T-helper 17 cell (primary cell): ENCODE measurements around the gene ZNF497. TPM values are rescaled to one million over a fixed set of nuclear protein-coding genes. Genes with fewer than 3 reads are reported as not detected.
"Not testable (repeated sequence)": the region's sequence is repeated elsewhere in the genome, so short reads cannot be mapped to it uniquely, and the experiment has no call there.

Experiments used
- ATAC-seq: fragments of 150-1000 bp; cut with Tn5 transposase; 2 replicates; pipeline ENCODE4 v1.10.0; 2021; ENCODE audit warnings: mild to moderate bottlenecking, moderate library complexity
- DNase-seq, 3 donors: peaks; one replicate each; pipeline versions ENCODE4 v3.0.0 to v3.0.0-alpha.2; 2020 to 2021
- H3K9me3 ChIP-seq: one replicate; pipeline ENCODE4 v1.7.0; 2013; ENCODE audit warnings: low read length, mild to moderate bottlenecking; ENCODE audit not compliant: control insufficient read depth, poor library complexity, severe bottlenecking
- H3K27ac Mint-ChIP-seq: one replicate; pipeline ENCODE4 v1.8.0; 2022; ENCODE audit warnings: mild to moderate bottlenecking, moderate library complexity, mixed read lengths
- H3K27me3 Mint-ChIP-seq: one replicate; pipeline ENCODE4 v1.8.0; 2022; ENCODE audit warnings: mixed read lengths
- H3K36me3 Mint-ChIP-seq: one replicate; pipeline ENCODE4 v1.8.0; 2022; ENCODE audit warnings: low read depth, mixed read lengths
- H3K4me1 Mint-ChIP-seq: one replicate; pipeline ENCODE4 v1.8.0; 2022; ENCODE audit warnings: mild to moderate bottlenecking, mixed read lengths
- H3K4me3 Mint-ChIP-seq: one replicate; pipeline ENCODE4 v1.8.0; 2022; ENCODE audit warnings: mild to moderate bottlenecking, moderate library complexity, mixed read lengths
- total RNA-seq, 4 donors: library from RNA in 2 of 4; stranded (reverse) in 2 of 4; gene quantifications; one replicate each; pipeline ENCODE4 v1.2.3 and lab custom pipeline; 2022 to 2026

Gene ZNF497
- total RNA-seq, 2 donors from 2014 or later, result 0.55 to 1.6 TPM

DNA sequence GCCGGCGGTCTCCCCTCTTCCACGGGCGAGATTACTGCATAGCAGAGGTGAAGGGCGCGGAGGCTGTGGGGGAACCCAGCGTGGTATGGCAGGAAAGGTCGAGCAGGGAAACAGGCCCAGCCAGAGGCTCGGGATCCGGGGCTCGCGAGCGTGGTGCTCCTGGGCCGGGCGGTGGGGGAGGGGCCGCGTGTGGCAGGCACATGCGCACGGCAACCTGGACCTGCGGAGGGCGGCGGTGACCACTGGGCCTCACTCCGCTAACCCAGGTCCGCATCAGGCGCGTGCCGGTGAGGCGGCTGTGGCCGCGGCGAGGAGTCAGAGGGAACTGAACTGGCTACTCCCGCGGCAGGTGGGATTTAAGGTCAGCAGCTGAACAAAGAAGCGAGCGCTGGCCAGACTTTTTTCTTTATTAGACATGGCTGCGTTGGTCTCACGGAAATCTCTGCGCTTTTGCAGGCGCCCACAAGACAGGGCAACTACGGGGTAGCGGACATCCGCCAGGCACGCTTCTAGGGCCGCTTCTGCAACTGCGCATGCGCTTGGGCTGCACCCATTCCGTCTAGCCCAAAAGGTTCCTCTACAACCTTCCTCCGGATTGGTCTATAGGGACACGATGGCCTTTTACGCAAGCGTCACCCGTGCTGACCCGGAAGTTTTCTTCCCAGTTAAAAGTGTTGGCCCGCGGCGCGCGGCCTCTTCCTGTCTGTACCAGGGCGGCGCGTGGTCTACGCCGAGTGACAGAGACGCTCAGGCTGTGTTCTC lies 24.2 kb upstream of the ZNF497 start, which contains the start of gene RPS5:
RPS5 (plus strand) TSS at position 694 of the 762 bp plus-strand sequence. CDS start 869 bp downstream, outside the sequence.
- no peaks in the 10 kb centered on the region for H3K9me3 ChIP-seq
- Mint-ChIP-seq H3K36me3 (peaks cover 2% of the 10 kb centered on the region), H3K4me3 (peak within 1 kb of the TSS; percentile 90), H3K27me3 (no peaks in the 10 kb centered on the region), H3K27ac (peak within 1 kb of the TSS; percentile 95), H3K4me1 (peaks cover 27% of the 10 kb centered on the region)
- ATAC-seq, result peak; percentile 92
- peak; percentile 89 to 93 (median 90) for DNase-seq

DNA sequence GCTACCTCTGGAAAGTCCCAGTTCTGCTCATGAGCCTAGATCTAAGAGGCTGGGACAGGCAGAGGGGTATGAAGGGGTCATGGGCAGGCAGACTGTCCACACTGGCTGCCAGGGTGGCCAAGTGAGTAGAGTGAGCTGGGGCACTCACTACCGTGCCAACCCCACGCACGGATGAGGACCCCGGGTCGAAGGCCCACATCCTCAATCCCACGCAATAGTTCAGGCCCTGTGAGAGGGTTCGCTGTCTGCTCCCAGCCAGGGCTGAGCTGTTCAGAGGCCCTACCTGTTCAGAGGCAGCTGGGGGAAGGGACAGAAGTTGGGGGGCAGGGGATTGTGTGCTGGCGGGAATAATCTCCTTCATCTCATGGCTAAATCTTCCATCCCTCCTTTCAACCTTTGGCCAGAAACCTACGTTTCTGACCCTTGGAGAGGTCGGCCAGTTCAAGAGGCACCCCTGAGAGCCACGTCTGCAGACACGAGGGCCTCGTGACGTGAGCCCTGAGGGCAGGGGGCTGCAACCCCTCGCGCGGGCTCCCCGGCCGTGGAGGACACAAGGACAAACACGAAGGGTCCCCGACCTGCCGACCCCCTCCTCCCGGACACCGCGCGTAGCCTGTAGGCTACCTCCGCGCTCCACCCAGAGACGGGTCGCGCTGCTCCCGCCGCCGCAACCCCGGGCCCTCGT lies 23.5 kb upstream of the ZNF497 start:
- Mint-ChIP-seq H3K4me3 (peak overlapping the region; percentile 90), H3K27ac (peak overlapping the region; percentile 95), H3K27me3 (no peaks in the 10 kb centered on the region), H3K4me1 (peaks cover 31% of the 10 kb centered on the region), H3K36me3 (peaks cover 2% of the 10 kb centered on the region)
- DNase-seq (no peak), ATAC-seq (no peak)
- H3K9me3 ChIP-seq, result no peaks in the 10 kb centered on the region

DNA sequence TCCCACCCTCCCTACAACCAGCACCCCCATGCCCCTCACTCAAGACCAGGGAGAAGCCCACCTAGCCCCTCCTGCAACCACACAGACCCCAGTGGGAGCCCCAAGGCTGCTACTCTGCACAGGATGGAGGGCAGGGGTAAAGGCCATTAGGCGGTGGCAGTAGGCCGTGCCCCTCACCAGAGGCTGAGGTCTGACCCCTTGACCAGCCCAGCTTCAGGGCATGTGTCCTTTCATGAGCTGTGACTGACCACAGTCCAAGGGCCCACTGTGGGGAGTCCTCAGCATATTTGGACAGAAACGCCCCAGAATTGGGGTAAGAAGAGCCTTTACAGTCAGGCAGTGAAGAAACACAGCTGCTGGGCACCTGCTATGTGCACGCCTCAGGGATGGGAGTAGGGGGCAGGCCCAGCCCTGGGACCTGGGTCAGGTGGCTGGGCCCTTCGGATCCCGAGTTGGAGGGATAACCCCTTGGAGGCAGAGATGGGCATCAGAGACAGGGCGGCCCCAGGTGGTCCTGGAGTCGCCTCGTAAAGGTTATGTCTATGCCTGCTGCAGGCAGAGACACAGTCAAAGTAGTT lies 22.9 kb upstream of the ZNF497 start:
- ATAC-seq, result no peak
- Mint-ChIP-seq H3K4me3 (peak overlapping the region; percentile 90), H3K27ac (peak overlapping the region; percentile 95), H3K36me3 (no peaks in the 10 kb centered on the region), H3K4me1 (peaks cover 26% of the 10 kb centered on the region), H3K27me3 (no peaks in the 10 kb centered on the region)
- H3K9me3 ChIP-seq, result no peaks in the 10 kb centered on the region
- DNase-seq, result no peak

GRCh38 chr19:58382997-58383603 lies 20.5 kb upstream of the ZNF497 start:
- Mint-ChIP-seq H3K4me1 (peaks cover 35% of the 10 kb centered on the region), H3K4me3 (peak overlapping the region; percentile 81), H3K36me3 (no peaks in the 10 kb centered on the region), H3K27me3 (no peaks in the 10 kb centered on the region), H3K27ac (peak overlapping the region; percentile 97)
- ATAC-seq, result no peak
- H3K9me3 ChIP-seq, result no peaks in the 10 kb centered on the region
- DNase-seq, result no peak

GRCh38 chr19:58381460-58382212 lies 19.1 kb upstream of the ZNF497 start:
- H3K4me3 Mint-ChIP-seq, result peak overlapping the region; percentile 98
- H3K4me1 Mint-ChIP-seq, result peaks cover 27% of the 10 kb centered on the region
- ATAC-seq, result no peak
- H3K36me3 Mint-ChIP-seq, result no peaks in the 10 kb centered on the region
- H3K9me3 ChIP-seq, result no peaks in the 10 kb centered on the region
- DNase-seq, result no peak
- peak overlapping the region; percentile 97 for H3K27ac Mint-ChIP-seq
- H3K27me3 Mint-ChIP-seq, result no peaks in the 10 kb centered on the region

DNA sequence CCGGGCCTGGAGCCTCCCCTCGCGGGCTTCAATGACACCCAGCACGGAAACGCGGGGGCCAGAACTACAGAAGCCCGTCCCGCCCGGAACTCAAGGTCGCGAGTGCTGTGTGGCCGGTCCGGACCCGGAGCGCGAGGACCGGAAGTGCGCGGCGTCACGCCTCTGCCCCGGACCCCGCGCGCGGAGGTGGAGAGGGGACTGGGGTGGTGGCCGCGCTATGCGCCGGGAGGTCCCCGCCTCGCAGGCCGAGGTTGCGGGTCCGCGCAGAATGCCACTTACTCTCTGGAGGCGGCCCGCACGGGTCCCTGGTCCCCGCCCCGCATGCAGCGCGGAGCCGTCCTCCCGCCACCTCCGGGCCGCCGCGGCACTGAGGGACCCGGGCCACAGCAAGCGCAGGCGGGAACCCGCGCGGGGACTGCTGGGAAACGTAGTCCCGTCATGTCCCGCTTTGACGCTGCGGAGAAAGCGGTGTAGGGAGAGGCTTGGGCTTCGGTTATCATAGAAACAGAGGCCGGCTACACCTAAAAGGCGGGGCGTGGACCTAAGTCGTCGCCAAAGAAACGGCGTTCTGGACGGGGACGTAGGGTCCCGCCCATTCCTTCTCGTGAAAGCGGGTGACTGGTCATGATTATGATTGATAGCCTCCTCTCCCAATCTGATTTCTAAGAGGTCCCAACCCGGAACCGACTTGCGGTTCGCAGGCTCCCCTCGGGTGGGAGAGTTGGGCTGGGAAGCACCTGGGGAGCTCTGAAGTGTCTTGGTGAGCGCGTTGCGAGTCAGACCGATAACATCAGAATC lies 18.3 kb upstream of the ZNF497 start, which contains the start of gene ZNF837:
ZNF837 (minus strand) TSS at position 369 of the 798 bp plus-strand sequence. CDS start 11,698 bp downstream, outside the sequence.
- ATAC-seq (peak; percentile 83), DNase-seq (peak; percentile 92 to 96 (median 94))
- H3K4me3 Mint-ChIP-seq, result peak within 1 kb of the TSS; percentile 98
- H3K27me3 Mint-ChIP-seq, result no peaks in the 10 kb centered on the region
- no peaks in the 10 kb centered on the region for H3K36me3 Mint-ChIP-seq
- H3K9me3 ChIP-seq, result no peaks in the 10 kb centered on the region
- peak within 1 kb of the TSS; percentile 97 for H3K27ac Mint-ChIP-seq
- peaks cover 23% of the 10 kb centered on the region for H3K4me1 Mint-ChIP-seq

DNA sequence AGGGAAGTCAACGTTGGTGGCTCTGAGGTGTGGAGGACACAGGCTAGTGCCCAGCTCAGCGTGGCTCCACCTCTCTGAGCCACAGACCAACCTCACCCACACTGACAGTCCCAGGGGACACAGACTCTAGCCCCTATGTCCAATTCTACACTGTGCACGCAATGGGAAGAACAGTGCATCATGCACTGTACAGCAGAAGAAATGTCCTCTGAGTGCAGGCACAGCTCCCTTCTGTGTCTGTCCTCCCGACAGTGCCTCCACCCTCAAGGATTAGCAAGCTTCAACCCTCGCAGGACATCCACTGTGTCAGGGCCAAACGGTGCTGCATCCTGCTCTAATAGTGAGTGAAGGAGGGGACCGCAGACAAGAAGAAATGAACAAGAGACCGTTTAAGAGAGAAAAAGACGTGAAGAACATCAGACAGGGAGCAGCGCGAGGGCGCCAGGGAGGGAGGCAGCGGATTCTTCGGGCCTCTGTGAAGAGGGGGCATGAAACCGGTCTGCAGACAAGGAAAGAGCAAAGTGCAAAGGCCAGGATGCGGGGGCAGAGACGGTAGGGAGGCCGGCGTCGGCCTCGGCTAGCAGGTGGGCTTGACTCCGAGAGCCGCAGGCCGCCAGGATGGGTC lies 17.6 kb upstream of the ZNF497 start:
- Mint-ChIP-seq H3K4me1 (peaks cover 18% of the 10 kb centered on the region), H3K36me3 (no peaks in the 10 kb centered on the region), H3K27me3 (no peaks in the 10 kb centered on the region), H3K4me3 (peak overlapping the region; percentile 98), H3K27ac (peak overlapping the region; percentile 97)
- ATAC-seq, result no peak
- no peak for DNase-seq
- H3K9me3 ChIP-seq, result no peaks in the 10 kb centered on the region

DNA sequence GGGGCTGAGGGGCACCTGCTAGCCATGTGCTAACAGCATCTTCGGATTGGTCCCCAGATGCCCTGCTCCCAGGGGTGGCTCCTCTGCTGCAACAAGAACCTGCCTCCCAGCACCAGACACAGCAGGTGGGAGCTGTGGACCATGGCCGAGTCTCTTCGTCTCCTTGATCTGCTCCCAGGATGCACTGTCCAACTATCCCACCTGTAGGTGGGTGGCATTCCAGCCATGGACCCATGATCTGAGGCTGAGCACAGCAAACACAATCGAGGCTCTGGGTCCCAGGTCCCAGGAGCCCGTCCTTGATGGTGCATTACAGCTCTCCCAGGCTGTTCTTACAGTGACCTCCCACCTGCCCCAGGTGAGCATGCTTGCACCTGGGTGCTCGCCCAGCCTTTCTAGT lies 16.7 kb upstream of the ZNF497 start:
- Mint-ChIP-seq H3K4me3 (peak overlapping the region; percentile 98), H3K36me3 (no peaks in the 10 kb centered on the region), H3K4me1 (peaks cover 17% of the 10 kb centered on the region), H3K27me3 (no peaks in the 10 kb centered on the region), H3K27ac (peak overlapping the region; percentile 97)
- DNase-seq (no peak), ATAC-seq (no peak)
- no peaks in the 10 kb centered on the region for H3K9me3 ChIP-seq

GRCh38 chr19:58376724-58377123 lies 14.2 kb upstream of the ZNF497 start:
- not testable (repeated sequence) for H3K4me3 Mint-ChIP-seq, H3K36me3 Mint-ChIP-seq, H3K27ac Mint-ChIP-seq, ATAC-seq, H3K27me3 Mint-ChIP-seq, DNase-seq, H3K9me3 ChIP-seq
- H3K4me1 Mint-ChIP-seq, result peaks cover 13% of the 10 kb centered on the region

GRCh38 chr19:58374200-58374599 lies 11.6 kb upstream of the ZNF497 start:
- no peak overlapping the region for H3K4me3 Mint-ChIP-seq
- H3K27me3 Mint-ChIP-seq, result no peaks in the 10 kb centered on the region
- no peak for DNase-seq
- no peaks in the 10 kb centered on the region for H3K4me1 Mint-ChIP-seq
- H3K27ac Mint-ChIP-seq, result no peak overlapping the region
- no peaks in the 10 kb centered on the region for H3K36me3 Mint-ChIP-seq
- no peaks in the 10 kb centered on the region for H3K9me3 ChIP-seq
- no peak for ATAC-seq

GRCh38 chr19:58372311-58373133 lies 10.0 kb upstream of the ZNF497 start:
- ATAC-seq, result no peak
- H3K36me3 Mint-ChIP-seq, result no peaks in the 10 kb centered on the region
- no peak for DNase-seq
- no peaks in the 10 kb centered on the region for H3K9me3 ChIP-seq
- H3K4me3 Mint-ChIP-seq, result no peak overlapping the region
- no peaks in the 10 kb centered on the region for H3K4me1 Mint-ChIP-seq
- H3K27ac Mint-ChIP-seq, result no peak overlapping the region
- no peaks in the 10 kb centered on the region for H3K27me3 Mint-ChIP-seq
